Stimulated activated CD8-positive, alpha-beta memory T cell treated with anti-CD3 and anti-CD28 coated beads, Interleukin-15, amount 100 ng/mL, for 24 hours (primary cell): Measurements from ENCODE around the gene NCKAP1.
A peak's percentile ranks its signal among the peaks of the same experiment; 100 is the strongest.
"Not testable (repeated sequence)": the region's sequence is repeated elsewhere in the genome, so short reads cannot be mapped to it uniquely, and the experiment has no call there.

Experiments
- DNase-seq: peaks from one replicate; pipeline ENCODE4 v3.0.0-alpha.2; 2020; ENCODE audit warnings: low read depth

NCKAP1 gene

GRCh38 chr2:183038341-183039300, at the start of gene NCKAP1:
Gene NCKAP1, minus strand, starts transcription at chr2:183038457. Its CDS starts 358 bp downstream, at chr2:183038099.
- peak; percentile 79 for DNase-seq

- no peak for DNase-seq
Measured at GRCh38 chr2:183081911-183082310, 43.7 kb upstream of the NCKAP1 start.

- no peak for DNase-seq
Measured at GRCh38 chr2:183079139-183079775, 41.0 kb upstream of the NCKAP1 start.

GRCh38 chr2:183078464-183079138, 40.3 kb upstream of the NCKAP1 start, which contains the start of gene DUSP19:
Gene DUSP19, plus strand, starts transcription at chr2:183078747. Its CDS starts 187 bp downstream, at chr2:183078934.
- peak; percentile 64 for DNase-seq

GRCh38 chr2:183078163-183078463, 39.9 kb upstream of the NCKAP1 start:
- no peak for DNase-seq

- DNase-seq, result no peak
Measured at GRCh38 chr2:183072177-183072576, 33.9 kb upstream of the NCKAP1 start.

- DNase-seq, result no peak
Measured at GRCh38 chr2:183070942-183071844, 32.9 kb upstream of the NCKAP1 start.

GRCh38 chr2:183069174-183069573, 30.9 kb upstream of the NCKAP1 start:
- DNase-seq, result no peak

- no peak for DNase-seq
Measured at GRCh38 chr2:183068561-183068960, 30.3 kb upstream of the NCKAP1 start.

- DNase-seq, result no peak
Measured at GRCh38 chr2:183063083-183063482, 24.8 kb upstream of the NCKAP1 start.

- no peak for DNase-seq
Measured at GRCh38 chr2:183060571-183061231, 22.4 kb upstream of the NCKAP1 start.

- DNase-seq, result no peak
Measured at GRCh38 chr2:183059561-183059960, 21.3 kb upstream of the NCKAP1 start.

GRCh38 chr2:183057333-183057985, 19.2 kb upstream of the NCKAP1 start:
- no peak for DNase-seq

GRCh38 chr2:183049420-183049819, 11.2 kb upstream of the NCKAP1 start:
- DNase-seq, result no peak

- not testable (repeated sequence) for DNase-seq
Measured at GRCh38 chr2:183047486-183048125, 9.3 kb upstream of the NCKAP1 start.

GRCh38 chr2:183043580-183043979, 5.3 kb upstream of the NCKAP1 start:
- DNase-seq, result not testable (repeated sequence)

GRCh38 chr2:183040604-183041003, 2.3 kb upstream of the NCKAP1 start:
- DNase-seq, result no peak

- peak; percentile 6 for DNase-seq
Measured at GRCh38 chr2:183037553-183038340, 510 bp downstream of the NCKAP1 start.

- no peak for DNase-seq
Measured at GRCh38 chr2:183037074-183037552, 1.1 kb downstream of the NCKAP1 start.
